ENCODE data around the gene PEAR1.

PEAR1 gene

DNA sequence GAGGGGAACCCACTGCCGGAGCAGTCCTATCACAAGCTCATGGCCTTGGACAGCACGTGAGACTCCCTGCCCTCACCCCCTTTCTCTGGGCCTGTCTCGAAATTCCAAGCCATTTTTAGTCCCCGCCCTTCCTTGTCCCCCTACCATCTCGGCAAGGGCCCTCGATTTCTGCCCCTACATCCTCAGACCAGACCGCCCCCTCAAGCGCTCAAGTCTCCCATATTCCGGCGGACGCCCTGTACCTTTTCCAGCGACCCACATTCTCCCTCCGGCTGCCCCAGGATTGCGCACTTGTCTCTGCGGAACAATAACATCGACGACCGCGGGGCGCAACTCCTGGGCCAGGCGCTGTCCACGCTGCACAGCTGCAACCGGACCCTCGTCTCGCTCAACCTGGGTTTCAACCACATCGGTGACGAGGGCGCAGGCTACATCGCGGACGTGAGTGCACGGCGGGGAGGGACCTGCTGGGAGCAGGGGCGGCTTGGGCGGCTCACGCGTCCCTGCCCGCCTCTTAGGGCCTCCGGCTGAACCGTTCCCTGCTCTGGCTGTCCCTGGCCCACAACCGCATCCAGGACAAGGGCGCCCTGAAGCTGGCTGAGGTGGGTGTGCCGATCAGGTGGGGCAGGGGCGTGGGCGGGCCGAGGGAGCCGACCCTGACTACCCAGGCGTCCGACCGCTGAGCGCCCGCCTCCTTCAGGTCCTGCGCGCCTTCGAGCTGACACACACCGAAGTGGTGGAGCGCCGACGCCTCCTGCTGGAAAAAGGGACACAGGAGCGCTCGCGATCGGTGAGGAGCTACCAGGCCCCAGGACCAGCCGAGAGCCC, 33.9 kb downstream of the PEAR1 start:
- no peaks in the 10 kb centered on the region; the same call in 1 of the 2 replicates for H3K36me3 ChIP-seq
- TF ChIP-seq, protein P1, sequence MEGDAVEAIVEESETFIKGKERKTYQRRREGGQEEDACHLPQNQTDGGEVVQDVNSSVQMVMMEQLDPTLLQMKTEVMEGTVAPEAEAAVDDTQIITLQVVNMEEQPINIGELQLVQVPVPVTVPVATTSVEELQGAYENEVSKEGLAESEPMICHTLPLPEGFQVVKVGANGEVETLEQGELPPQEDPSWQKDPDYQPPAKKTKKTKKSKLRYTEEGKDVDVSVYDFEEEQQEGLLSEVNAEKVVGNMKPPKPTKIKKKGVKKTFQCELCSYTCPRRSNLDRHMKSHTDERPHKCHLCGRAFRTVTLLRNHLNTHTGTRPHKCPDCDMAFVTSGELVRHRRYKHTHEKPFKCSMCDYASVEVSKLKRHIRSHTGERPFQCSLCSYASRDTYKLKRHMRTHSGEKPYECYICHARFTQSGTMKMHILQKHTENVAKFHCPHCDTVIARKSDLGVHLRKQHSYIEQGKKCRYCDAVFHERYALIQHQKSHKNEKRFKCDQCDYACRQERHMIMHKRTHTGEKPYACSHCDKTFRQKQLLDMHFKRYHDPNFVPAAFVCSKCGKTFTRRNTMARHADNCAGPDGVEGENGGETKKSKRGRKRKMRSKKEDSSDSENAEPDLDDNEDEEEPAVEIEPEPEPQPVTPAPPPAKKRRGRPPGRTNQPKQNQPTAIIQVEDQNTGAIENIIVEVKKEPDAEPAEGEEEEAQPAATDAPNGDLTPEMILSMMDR (IDR thresholded peaks at IDR 0.05; ENCODE audit: low read depth, low read length): peak; percentile 100
- H3K27me3 ChIP-seq (ENCODE audit: insufficient read depth, low read depth, severe bottlenecking): peaks cover 10% of the 10 kb centered on the region
- H3K9me3 ChIP-seq (ENCODE audit: severe bottlenecking): no peaks in the 10 kb centered on the region
- 0 out of 2 replicates have a peak overlapping the region, but pooled peaks have one; percentile 38 for H3K27ac ChIP-seq
- DNase-seq: peak; percentile 97
- peak overlapping the region; percentile 53 for H3K4me3 ChIP-seq (ENCODE audit: low read depth, low read length)

DNA sequence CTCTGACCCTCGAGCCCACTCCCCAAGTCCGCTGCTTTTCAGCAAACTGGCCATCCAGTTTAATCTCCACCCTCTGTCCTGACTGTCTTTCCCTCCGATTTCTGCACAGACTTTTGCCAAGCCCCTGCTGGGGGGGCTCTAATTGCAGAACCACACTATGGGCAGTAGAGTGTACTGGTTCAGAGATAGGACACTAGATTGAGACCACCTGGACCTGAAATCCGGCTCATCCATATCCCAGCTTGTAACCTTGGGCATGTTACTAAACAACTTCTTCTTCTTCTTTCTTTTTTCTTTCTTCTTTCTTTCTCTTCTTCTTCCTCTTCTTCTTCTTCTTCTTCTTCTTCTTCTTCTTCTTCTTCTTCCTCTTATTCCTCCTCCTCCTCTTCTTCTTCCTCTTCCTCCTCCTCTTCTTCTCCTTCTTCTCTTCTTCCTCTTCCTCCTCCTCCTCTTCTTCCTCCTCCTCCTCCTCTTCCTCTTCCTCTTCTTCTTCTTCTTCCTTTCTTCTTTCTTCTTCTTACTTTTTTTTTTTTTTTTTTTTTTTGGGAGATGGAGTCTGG, 34.6 kb downstream of the PEAR1 start:
- peak overlapping the region; percentile 53 for H3K4me3 ChIP-seq (ENCODE audit: low read depth, low read length)
- TF ChIP-seq, protein P1 (IDR thresholded peaks at IDR 0.05; ENCODE audit: low read depth, low read length): no peak
- H3K27me3 ChIP-seq (ENCODE audit: insufficient read depth, low read depth, severe bottlenecking): peaks cover 10% of the 10 kb centered on the region
- no peaks in the 10 kb centered on the region; the same call in 1 of the 2 replicates for H3K36me3 ChIP-seq
- no peak for DNase-seq
- H3K9me3 ChIP-seq (ENCODE audit: severe bottlenecking): no peaks in the 10 kb centered on the region
- no peak overlapping the region for H3K27ac ChIP-seq

DNA sequence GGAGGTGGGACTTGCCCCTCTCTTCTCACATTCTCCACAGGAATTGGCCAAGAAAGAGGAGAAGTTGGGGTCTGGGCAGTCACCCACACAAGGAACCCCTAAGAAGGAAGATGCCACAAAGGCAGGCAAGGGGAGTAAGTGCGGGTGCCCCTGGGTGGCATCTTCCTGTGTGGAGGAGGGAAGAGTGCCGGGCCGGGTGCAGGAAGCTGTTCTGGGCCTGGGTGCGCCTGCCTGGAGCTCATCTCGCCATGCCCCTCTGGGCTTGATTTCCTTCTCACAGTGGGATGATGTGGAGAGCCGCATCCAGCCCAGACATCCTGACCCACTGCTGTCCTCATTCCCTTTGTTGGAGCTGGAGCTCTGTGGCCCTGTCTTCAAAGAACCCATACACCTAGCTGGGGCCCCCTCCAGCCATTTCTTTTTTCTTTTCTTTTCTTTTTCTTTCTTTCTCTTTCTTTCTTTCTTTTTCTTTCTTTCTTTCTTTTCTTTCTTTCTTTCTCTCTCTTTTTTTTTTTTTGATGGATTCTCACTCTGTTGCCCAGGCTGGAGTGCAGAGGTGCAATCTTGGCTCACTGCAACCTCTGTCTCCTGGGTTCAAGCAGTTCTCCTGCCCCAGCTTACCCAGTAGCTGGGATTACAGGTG, 36.2 kb downstream of the PEAR1 start:
- H3K27ac ChIP-seq: no peak overlapping the region
- H3K9me3 ChIP-seq (ENCODE audit: severe bottlenecking): no peaks in the 10 kb centered on the region
- TF ChIP-seq, protein P1 (IDR thresholded peaks at IDR 0.05; ENCODE audit: low read depth, low read length): no peak
- peaks cover 10% of the 10 kb centered on the region for H3K27me3 ChIP-seq (ENCODE audit: insufficient read depth, low read depth, severe bottlenecking)
- no peak for DNase-seq
- H3K4me3 ChIP-seq (ENCODE audit: low read depth, low read length): no peak overlapping the region
- peaks cover 3% of the 10 kb centered on the region for H3K36me3 ChIP-seq

DNA sequence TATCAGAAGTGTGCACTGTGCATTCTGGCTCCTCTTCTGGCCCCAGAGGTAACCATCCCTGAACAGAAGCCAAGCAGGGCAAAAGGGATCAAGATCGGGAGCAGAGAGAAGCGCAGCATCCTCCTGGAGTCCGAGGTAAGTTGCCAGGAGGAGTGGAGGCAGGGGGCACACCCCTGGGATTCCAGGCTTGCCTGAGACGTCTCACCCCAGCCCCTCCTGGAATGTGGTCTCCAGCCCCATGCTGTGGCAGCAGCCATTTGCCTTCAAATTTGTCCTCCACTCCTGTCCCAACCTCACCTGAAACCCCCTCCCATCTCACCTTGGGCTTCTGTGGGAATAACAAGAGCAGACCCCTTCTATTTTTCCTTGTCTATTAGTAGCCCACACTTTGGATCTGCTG, 37.0 kb downstream of the PEAR1 start:
- peaks cover 9% of the 10 kb centered on the region for H3K36me3 ChIP-seq
- H3K4me3 ChIP-seq (ENCODE audit: low read depth, low read length): no peak overlapping the region
- peaks cover 10% of the 10 kb centered on the region for H3K27me3 ChIP-seq (ENCODE audit: insufficient read depth, low read depth, severe bottlenecking)

DNA sequence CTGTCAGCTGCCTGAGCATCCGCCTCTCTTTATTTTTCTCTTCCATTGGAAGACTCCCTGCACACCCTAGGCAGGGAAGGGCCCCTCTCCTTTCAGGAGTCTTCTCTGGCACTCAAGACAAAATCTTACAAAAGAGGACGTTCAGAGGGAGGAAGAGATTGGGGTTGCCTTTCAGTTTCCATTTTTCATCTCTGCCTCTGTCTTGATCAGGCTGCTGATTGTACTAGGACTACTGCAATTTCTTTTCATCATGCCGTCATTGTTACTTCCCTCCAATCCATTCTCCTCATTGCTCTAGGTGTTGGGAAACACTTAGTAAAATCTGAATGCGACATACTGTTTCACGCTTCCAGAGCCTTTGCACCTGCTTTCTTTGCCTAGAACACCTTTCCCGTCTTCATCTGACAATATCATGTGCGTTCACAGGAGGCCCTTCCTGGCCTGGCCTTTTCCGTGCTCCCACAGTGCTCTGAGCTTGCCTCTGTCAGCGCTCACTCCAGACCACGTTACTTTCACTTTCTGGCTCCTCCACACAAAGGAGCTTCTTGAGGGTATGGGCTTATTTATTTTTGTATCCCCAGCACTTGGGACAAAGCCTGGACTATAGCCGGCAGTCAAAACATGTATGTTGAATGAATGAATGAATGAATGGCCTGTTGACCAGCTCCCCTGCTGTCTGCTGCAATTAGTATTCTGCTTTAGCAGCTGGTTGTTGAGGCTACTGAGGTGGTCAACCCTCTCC, 37.9 kb downstream of the PEAR1 start:
- H3K9me3 ChIP-seq (ENCODE audit: severe bottlenecking): no peaks in the 10 kb centered on the region
- H3K36me3 ChIP-seq: peaks cover 16% of the 10 kb centered on the region
- DNase-seq: no peak
- H3K4me3 ChIP-seq (ENCODE audit: low read depth, low read length): no peak overlapping the region
- H3K27ac ChIP-seq: no peak overlapping the region
- H3K27me3 ChIP-seq (ENCODE audit: insufficient read depth, low read depth, severe bottlenecking): peaks cover 10% of the 10 kb centered on the region
- TF ChIP-seq, protein P1 (IDR thresholded peaks at IDR 0.05; ENCODE audit: low read depth, low read length): no peak

More for the DNA sequence above, 37.0 kb downstream of the PEAR1 start:
- Histone ChIP-seq H3K9me3 (ENCODE audit: severe bottlenecking) (no peaks in the 10 kb centered on the region), H3K27ac (no peak overlapping the region)
- TF ChIP-seq, protein P1 (IDR thresholded peaks at IDR 0.05; ENCODE audit: low read depth, low read length): no peak
- DNase-seq: no peak
